Neural progenitor cell (in vitro differentiated cells): Measurements from ENCODE around the gene DNAJC30. TPM values are rescaled to one million over a fixed set of nuclear protein-coding genes. Genes with fewer than 3 reads are reported as not detected.

Source experiments
- DNase-seq: peaks from one replicate; pipeline ENCODE4 v3.0.0-alpha.2; 2016; ENCODE audit warnings: low spot score
- H2AFZ ChIP-seq: fragments of 200-600 bp; sonication (generic); replicated peaks from 2 replicates; pipeline ENCODE4 v1.6.1; 2016; ENCODE audit warnings: antibody characterized with exemption
- H3F3A ChIP-seq: fragments of 200-600 bp; sonication (generic); 2 replicates; pipeline ENCODE4 v1.6.1; 2016; ENCODE audit warnings: antibody characterized with exemption, low read depth
- H3K27ac ChIP-seq: fragments of 200-600 bp; sonication (generic); 2 replicates; pipeline ENCODE4 v1.5.1; 2016; ENCODE audit warnings: mild to moderate bottlenecking
- H3K27me3 ChIP-seq: fragments of 200-600 bp; sonication (generic); 2 replicates; pipeline ENCODE4 v1.6.1; 2016; ENCODE audit warnings: mild to moderate bottlenecking, moderate library complexity
- H3K36me3 ChIP-seq: fragments of 200-600 bp; sonication (generic); 2 replicates; pipeline ENCODE4 v1.5.1; 2016
- H3K4me1 ChIP-seq: fragments of 200-600 bp; sonication (generic); 2 replicates; pipeline ENCODE4 v1.6.1; 2016; ENCODE audit warnings: mixed run types
- H3K4me2 ChIP-seq: fragments of 200-600 bp; sonication (generic); 2 replicates; pipeline ENCODE4 v1.6.1; 2016
- H3K4me3 ChIP-seq: fragments of 200-600 bp; sonication (generic); 2 replicates; pipeline ENCODE4 v1.5.1; 2016
- H3K79me2 ChIP-seq: fragments of 200-600 bp; sonication (generic); 2 replicates; pipeline ENCODE4 v1.6.1; 2016; ENCODE audit warnings: low read depth
- H3K9ac ChIP-seq: fragments of 200-600 bp; sonication (generic); 2 replicates; pipeline ENCODE4 v1.6.1; 2016
- H3K9me3 ChIP-seq: fragments of 200-600 bp; sonication (generic); 2 replicates; pipeline ENCODE4 v1.5.1; 2016; ENCODE audit warnings: low read depth
- H4K20me1 ChIP-seq: fragments of 200-600 bp; sonication (generic); 2 replicates; pipeline ENCODE4 v1.6.1; 2016; ENCODE audit warnings: low read depth
- H3K27ac Mint-ChIP-seq: 3 replicates; pipeline ENCODE4 v1.8.0; 2021; ENCODE audit warnings: mixed read lengths
- H3K27me3 Mint-ChIP-seq: 2 replicates; pipeline ENCODE4 v1.8.0; 2022; ENCODE audit warnings: low read depth, mild to moderate bottlenecking, inconsistent platforms, moderate library complexity, mixed read lengths; ENCODE audit not compliant: insufficient read depth
- H3K36me3 Mint-ChIP-seq: 3 replicates; pipeline ENCODE4 v1.8.0; 2021; ENCODE audit warnings: mixed read lengths
- H3K4me1 Mint-ChIP-seq: 3 replicates; pipeline ENCODE4 v1.8.0; 2021; ENCODE audit warnings: mixed read lengths
- H3K4me3 Mint-ChIP-seq: 3 replicates; pipeline ENCODE4 v1.8.0; 2021; ENCODE audit warnings: mild to moderate bottlenecking, moderate library complexity, mixed read lengths
- H3K9me3 Mint-ChIP-seq: 3 replicates; pipeline ENCODE4 v1.8.0; 2020; ENCODE audit warnings: mixed read lengths
- EZH2 ChIP-seq: fragments of 200-600 bp; sonication (generic); IDR thresholded peaks from 2 replicates; pipeline ENCODE4 v1.6.1; 2017; ENCODE audit warnings: antibody characterized with exemption, mild to moderate bottlenecking, moderate library complexity
- EZH2phosphoT487 ChIP-seq: fragments of 200-600 bp; sonication (generic); IDR thresholded peaks from 2 replicates; pipeline ENCODE4 v1.6.1; 2017; ENCODE audit warnings: antibody characterized with exemption
- total RNA-seq: library from RNA; depleted of rRNA; stranded (reverse); fragments of >200 nt; gene quantifications from 2 replicates; pipeline ENCODE4 v1.2.3, GENCODE V29; 2015; ENCODE audit warnings: low replicate concordance
- TF ChIP-seq, protein P1 (sequence below): fragments of 200-600 bp; sonication (generic); IDR thresholded peaks from 2 replicates; pipeline ENCODE4 v1.5.1; 2017; ENCODE audit warnings: antibody characterized with exemption, mild to moderate bottlenecking

The DNAJC30 gene
- total RNA-seq, 1 donor from 2014 or later, result 0.94 TPM

DNA sequence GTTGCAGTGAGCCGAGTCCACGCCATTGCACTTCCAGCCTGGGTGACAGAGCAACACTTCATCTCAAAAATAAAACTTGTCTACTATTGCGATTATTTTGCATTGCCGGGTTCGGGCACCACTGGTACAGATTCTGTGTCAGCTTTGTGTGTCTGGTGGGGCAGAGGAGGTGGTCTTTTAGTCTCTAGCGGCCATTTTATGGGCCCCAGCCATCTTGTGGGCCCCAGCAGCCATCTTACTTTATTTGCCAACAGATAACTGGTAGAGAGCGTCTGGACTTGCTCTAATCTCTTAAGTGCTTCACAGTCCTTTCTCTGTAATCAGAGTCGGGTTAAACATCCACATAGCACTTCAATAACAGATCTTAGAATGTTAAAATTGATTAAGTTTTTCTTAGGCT, 5.0 kb upstream of the DNAJC30 start:
- no peaks in the 10 kb centered on the region for H3K27me3 ChIP-seq
- no peak overlapping the region for H2AFZ ChIP-seq
- no peaks in the 10 kb centered on the region for H3F3A ChIP-seq
- H3K4me2 ChIP-seq, result no peak overlapping the region
- H3K9me3 Mint-ChIP-seq, result no peaks in the 10 kb centered on the region
- no peak for DNase-seq
- H3K4me3 ChIP-seq, result no peak overlapping the region
- no peak overlapping the region for H3K4me3 Mint-ChIP-seq
- H3K27ac Mint-ChIP-seq, result no peak overlapping the region
- peaks cover 15% of the 10 kb centered on the region for H3K36me3 Mint-ChIP-seq
- no peak overlapping the region for H3K27ac ChIP-seq
- H3K4me1 Mint-ChIP-seq, result peaks cover 4% of the 10 kb centered on the region
- TF ChIP-seq EZH2phosphoT487, result no peak
- TF ChIP-seq, protein P1, sequence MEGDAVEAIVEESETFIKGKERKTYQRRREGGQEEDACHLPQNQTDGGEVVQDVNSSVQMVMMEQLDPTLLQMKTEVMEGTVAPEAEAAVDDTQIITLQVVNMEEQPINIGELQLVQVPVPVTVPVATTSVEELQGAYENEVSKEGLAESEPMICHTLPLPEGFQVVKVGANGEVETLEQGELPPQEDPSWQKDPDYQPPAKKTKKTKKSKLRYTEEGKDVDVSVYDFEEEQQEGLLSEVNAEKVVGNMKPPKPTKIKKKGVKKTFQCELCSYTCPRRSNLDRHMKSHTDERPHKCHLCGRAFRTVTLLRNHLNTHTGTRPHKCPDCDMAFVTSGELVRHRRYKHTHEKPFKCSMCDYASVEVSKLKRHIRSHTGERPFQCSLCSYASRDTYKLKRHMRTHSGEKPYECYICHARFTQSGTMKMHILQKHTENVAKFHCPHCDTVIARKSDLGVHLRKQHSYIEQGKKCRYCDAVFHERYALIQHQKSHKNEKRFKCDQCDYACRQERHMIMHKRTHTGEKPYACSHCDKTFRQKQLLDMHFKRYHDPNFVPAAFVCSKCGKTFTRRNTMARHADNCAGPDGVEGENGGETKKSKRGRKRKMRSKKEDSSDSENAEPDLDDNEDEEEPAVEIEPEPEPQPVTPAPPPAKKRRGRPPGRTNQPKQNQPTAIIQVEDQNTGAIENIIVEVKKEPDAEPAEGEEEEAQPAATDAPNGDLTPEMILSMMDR, result no peak
- TF ChIP-seq EZH2, result no peak
- peaks cover 3% of the 10 kb centered on the region for H4K20me1 ChIP-seq
- no peaks in the 10 kb centered on the region for H3K36me3 ChIP-seq
- no peaks in the 10 kb centered on the region for H3K4me1 ChIP-seq
- peaks cover 4% of the 10 kb centered on the region for H3K27me3 Mint-ChIP-seq
- H3K9me3 ChIP-seq, result no peaks in the 10 kb centered on the region
- H3K9ac ChIP-seq, result no peak overlapping the region
- H3K79me2 ChIP-seq, result peaks cover 34% of the 10 kb centered on the region

DNA sequence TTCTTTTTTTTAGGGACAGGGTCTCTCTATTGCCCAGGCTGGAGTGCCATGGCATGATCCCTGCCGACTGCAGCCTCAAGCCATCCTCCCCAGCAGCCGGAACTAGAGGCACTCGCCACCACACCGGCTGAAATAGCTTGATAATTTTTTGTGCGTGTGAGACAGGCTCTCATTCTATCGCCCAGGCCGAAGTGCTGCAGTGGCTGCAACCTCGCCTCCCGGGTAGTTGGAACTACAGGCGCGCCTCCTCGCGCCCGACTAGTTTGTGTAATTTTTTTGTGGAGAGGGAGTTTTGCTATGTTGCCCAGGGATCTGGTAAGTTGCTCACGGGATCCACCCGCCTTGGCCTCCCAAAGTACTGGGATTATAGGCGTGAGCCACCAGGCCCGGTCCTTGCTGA, 2.1 kb upstream of the DNAJC30 start:
- no peak overlapping the region for H3K27ac ChIP-seq
- H3K4me2 ChIP-seq, result no peak overlapping the region
- Mint-ChIP-seq H3K36me3 (peaks cover 12% of the 10 kb centered on the region), H3K27ac (no peak overlapping the region), H3K4me1 (peaks cover 23% of the 10 kb centered on the region), H3K9me3 (no peaks in the 10 kb centered on the region), H3K4me3 (peak overlapping the region; percentile 79), H3K27me3 (peaks cover 4% of the 10 kb centered on the region)
- peaks cover 25% of the 10 kb centered on the region for H4K20me1 ChIP-seq
- peaks cover 62% of the 10 kb centered on the region for H3K79me2 ChIP-seq
- no peak for TF ChIP-seq EZH2
- TF ChIP-seq, protein P1, result no peak
- TF ChIP-seq EZH2phosphoT487, result no peak
- H3K9ac ChIP-seq, result no peak overlapping the region
- no peaks in the 10 kb centered on the region for H3K36me3 ChIP-seq
- no peak for DNase-seq
- no peak overlapping the region for H3K4me3 ChIP-seq
- H3K27me3 ChIP-seq, result no peaks in the 10 kb centered on the region
- H3K9me3 ChIP-seq, result no peaks in the 10 kb centered on the region
- H3K4me1 ChIP-seq, result peaks cover 9% of the 10 kb centered on the region
- no peak overlapping the region for H2AFZ ChIP-seq
- no peaks in the 10 kb centered on the region for H3F3A ChIP-seq

DNA sequence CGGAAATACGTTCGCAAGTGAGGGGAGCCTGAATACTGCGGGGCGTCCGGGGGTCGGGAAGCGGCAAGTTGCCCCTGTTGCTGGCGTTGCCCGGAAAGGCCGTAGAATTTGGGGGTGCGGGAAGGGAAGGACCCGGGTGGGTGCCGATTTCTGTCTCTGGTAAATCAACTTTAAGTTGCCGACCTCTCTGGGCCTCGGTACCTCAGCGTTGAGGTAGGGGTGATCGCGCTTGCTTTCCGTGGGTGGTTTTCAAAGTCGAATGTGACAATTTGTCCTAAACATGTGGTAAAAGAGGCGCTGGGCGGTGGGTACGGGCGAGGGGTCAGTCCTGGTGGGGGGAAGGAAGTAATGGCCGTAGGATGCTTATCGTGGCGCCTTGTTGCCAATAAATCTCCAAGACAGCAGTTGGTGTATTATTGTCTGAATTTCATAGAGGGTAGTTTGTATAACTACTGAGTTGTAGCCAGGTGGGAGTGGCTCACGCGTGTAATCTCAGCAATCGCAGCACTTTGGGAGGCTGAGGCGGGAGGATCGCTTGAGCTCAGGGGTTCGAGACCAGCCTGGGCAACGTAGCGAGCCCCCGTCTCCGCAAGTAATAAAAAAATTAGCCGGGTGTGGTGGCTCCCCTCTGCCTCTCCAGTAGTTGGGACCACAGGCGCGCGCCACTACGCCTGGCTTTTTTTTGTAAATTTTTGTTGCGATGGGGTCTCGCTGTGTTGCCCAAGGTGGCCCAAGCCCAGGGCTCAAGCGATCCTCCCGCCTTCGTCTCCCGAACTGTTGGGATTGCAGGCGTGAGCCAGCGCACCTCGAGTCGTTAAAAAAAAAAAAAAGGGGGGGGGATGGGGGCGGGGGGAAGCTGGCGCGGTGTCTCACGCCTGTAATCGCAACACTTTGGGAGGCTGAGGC, 788 bp upstream of the DNAJC30 start:
- DNase-seq, result no peak
- H3K4me1 Mint-ChIP-seq, result peaks cover 23% of the 10 kb centered on the region
- no peak overlapping the region for H3K27ac ChIP-seq

More for the DNA sequence above, 788 bp upstream of the DNAJC30 start:
- Mint-ChIP-seq H3K4me3 (peak overlapping the region; percentile 98), H3K27ac (peak overlapping the region; percentile 89), H3K27me3 (peaks cover 4% of the 10 kb centered on the region), H3K36me3 (peaks cover 13% of the 10 kb centered on the region), H3K9me3 (no peaks in the 10 kb centered on the region)
- Histone ChIP-seq H3K27me3 (no peaks in the 10 kb centered on the region), H3K9me3 (no peaks in the 10 kb centered on the region), H3K4me3 (peak overlapping the region; percentile 95), H3K4me2 (peak overlapping the region; percentile 85), H3K36me3 (no peaks in the 10 kb centered on the region), H2AFZ (peak overlapping the region; percentile 82), H3K79me2 (peaks cover 68% of the 10 kb centered on the region), H3K9ac (peak overlapping the region; percentile 86), H3F3A (no peaks in the 10 kb centered on the region), H4K20me1 (peaks cover 24% of the 10 kb centered on the region), H3K4me1 (peaks cover 9% of the 10 kb centered on the region)
- TF ChIP-seq EZH2 (no peak), EZH2phosphoT487 (no peak)
- TF ChIP-seq, protein P1, result no peak
